Neural cell (in vitro differentiated cells): Measurements from ENCODE around the gene PTCSC3. TPM values are rescaled to one million over a fixed set of nuclear protein-coding genes. Genes with fewer than 3 reads are reported as not detected.

Source experiments
- H2AFZ ChIP-seq: fragments of 200-600, 300-800 bp; sonication (generic), shearing (Covaris generic); 2 replicates; pipeline ENCODE4 v1.6.0; 2014; ENCODE audit warnings: low read depth, mild to moderate bottlenecking, antibody characterized with exemption, low read length, moderate library complexity
- H3F3A ChIP-seq: fragments of 200-600 bp; shearing (Covaris generic); 2 replicates; pipeline ENCODE4 v1.6.1; 2016; ENCODE audit warnings: mild to moderate bottlenecking, moderate library complexity, mixed read lengths, antibody characterized with exemption, low read length; ENCODE audit not compliant: insufficient read depth, poor library complexity, severe bottlenecking
- H3K27ac ChIP-seq: fragments of 200-600, 300-800 bp; sonication (generic), shearing (Covaris generic); 2 replicates; pipeline ENCODE4 v1.5.1; 2014; ENCODE audit warnings: mild to moderate bottlenecking, low read length, moderate library complexity
- H3K27me3 ChIP-seq: fragments of 300-800, 200-600 bp; sonication (generic), shearing (Covaris generic); 2 replicates; pipeline ENCODE4 v1.6.0; 2014; ENCODE audit warnings: mild to moderate bottlenecking, low read depth, low read length, moderate library complexity; ENCODE audit not compliant: insufficient read depth
- H3K36me3 ChIP-seq: fragments of 300-800, 200-600 bp; sonication (generic), shearing (Covaris generic); 2 replicates; pipeline ENCODE4 v1.5.1; 2014; ENCODE audit warnings: mild to moderate bottlenecking, antibody characterized with exemption, low read length, moderate library complexity; ENCODE audit not compliant: insufficient read depth
- H3K4me2 ChIP-seq: fragments of 300-800, 200-600 bp; sonication (generic), shearing (Covaris generic); 2 replicates; pipeline ENCODE4 v1.6.0; 2014; ENCODE audit warnings: mild to moderate bottlenecking, low read length
- H3K4me3 ChIP-seq: fragments of 300-800, 200-600 bp; sonication (generic), shearing (Covaris generic); 2 replicates; pipeline ENCODE4 v1.5.1; 2014; ENCODE audit warnings: mild to moderate bottlenecking, low read length, moderate library complexity
- H3K79me2 ChIP-seq: fragments of 200-600 bp; shearing (Covaris generic); replicated peaks from 2 replicates; pipeline ENCODE4 v1.6.0; 2014; ENCODE audit warnings: mild to moderate bottlenecking, low read length, moderate library complexity; ENCODE audit not compliant: insufficient read depth
- H3K9ac ChIP-seq: fragments of 300-800, 200-600 bp; sonication (generic), shearing (Covaris generic); 2 replicates; pipeline ENCODE4 v1.6.1; 2016; ENCODE audit warnings: mild to moderate bottlenecking, low read length, mixed read lengths
- H3K9me2 ChIP-seq: fragments of 200-600 bp; shearing (Covaris generic); 2 replicates; pipeline ENCODE4 v1.6.1; 2016; ENCODE audit warnings: mild to moderate bottlenecking, low read length, mixed read lengths; ENCODE audit not compliant: insufficient read depth
- H3K9me3 ChIP-seq: fragments of 200-600, 300-800 bp; sonication (generic), shearing (Covaris generic); 2 replicates; pipeline ENCODE4 v1.6.1; 2016; ENCODE audit warnings: mild to moderate bottlenecking, mixed run types, low read length, moderate library complexity, mixed read lengths
- H4K20me1 ChIP-seq: fragments of 200-600 bp; shearing (Covaris generic); 2 replicates; pipeline ENCODE4 v1.6.1; 2016; ENCODE audit warnings: mild to moderate bottlenecking, mixed run types; ENCODE audit not compliant: insufficient read depth
- EP300 ChIP-seq: fragments of 450-650 bp; conservative IDR thresholded peaks from 2 replicates; pipeline ENCODE4 v1.6.1; 2014; ENCODE audit warnings: antibody characterized with exemption, mild to moderate bottlenecking, moderate library complexity; ENCODE audit not compliant: poor library complexity, severe bottlenecking
- EZH2 ChIP-seq: fragments of 200-600, 300-800 bp; shearing (Covaris generic), sonication (generic); IDR thresholded peaks from 2 replicates; pipeline ENCODE4 v1.6.1; 2014; ENCODE audit warnings: antibody characterized with exemption, low read length, borderline replicate concordance, mild to moderate bottlenecking; ENCODE audit not compliant: insufficient read depth, poor library complexity, severe bottlenecking
- MXI1 ChIP-seq: fragments of 450-650 bp; conservative IDR thresholded peaks from 2 replicates; pipeline ENCODE4 v1.6.1; 2014; ENCODE audit warnings: antibody characterized with exemption, mild to moderate bottlenecking; ENCODE audit not compliant: poor library complexity, severe bottlenecking
- POLR2AphosphoS5 ChIP-seq: IDR thresholded peaks from 2 replicates; pipeline ENCODE4 v1.6.1; 2012
- RAD21 ChIP-seq: fragments of 450-650 bp; conservative IDR thresholded peaks from 2 replicates; pipeline ENCODE4 v1.6.1; 2014; ENCODE audit warnings: antibody characterized with exemption, mild to moderate bottlenecking, moderate library complexity
- SMC3 ChIP-seq: fragments of 450-650 bp; conservative IDR thresholded peaks from 2 replicates; pipeline ENCODE4 v1.6.1; 2014; ENCODE audit warnings: antibody characterized with exemption, mild to moderate bottlenecking, moderate library complexity; ENCODE audit not compliant: poor library complexity
- TAF1 ChIP-seq: IDR thresholded peaks from 2 replicates; pipeline ENCODE4 v1.6.1; 2012; ENCODE audit warnings: low read depth
- polyA plus RNA-seq: library from polyadenylated mRNA; depleted of rRNA; stranded (reverse); fragments of >200 nt; gene quantifications from 2 replicates; pipeline ENCODE4 v1.2.3, GENCODE V29; 2014
- TF ChIP-seq, protein P1 (sequence below): IDR thresholded peaks from 2 replicates; pipeline ENCODE4 v1.6.1; 2012; ENCODE audit warnings: borderline replicate concordance
- TF ChIP-seq, protein P2 (sequence below): fragments of 450-650 bp; IDR thresholded peaks from 2 replicates; pipeline ENCODE4 v1.5.1; 2014; ENCODE audit warnings: antibody characterized with exemption, mild to moderate bottlenecking, moderate library complexity; ENCODE audit not compliant: poor library complexity, severe bottlenecking

The PTCSC3 gene
- polyA plus RNA-seq, 1 donor from 2014 or later = not detected

DNA sequence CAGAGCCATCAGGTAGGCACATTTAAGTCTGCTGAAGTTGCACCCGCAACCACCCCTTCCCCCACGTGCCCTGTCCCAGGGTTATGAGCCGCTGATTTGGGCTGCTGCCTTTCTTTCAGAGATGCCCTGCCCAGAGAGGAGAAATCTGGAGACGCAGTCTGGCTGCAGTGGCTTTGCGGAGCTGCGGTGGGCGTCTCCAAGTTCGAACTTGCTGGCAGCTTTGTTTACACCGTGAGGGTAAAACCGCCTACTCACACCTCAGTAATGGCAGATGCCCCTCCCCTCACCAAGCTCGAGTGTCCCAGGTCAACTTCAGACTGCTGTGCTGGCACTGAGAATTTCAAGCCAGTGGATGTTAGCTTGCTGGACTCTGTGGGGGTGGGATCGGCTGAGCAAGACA lies 14.7 kb downstream of the PTCSC3 start:
- Histone ChIP-seq H3K9ac (no peak overlapping the region), H3K4me3 (no peak overlapping the region), H3K9me2 (no peaks in the 10 kb centered on the region), H3K27ac (no peak overlapping the region), H3K27me3 (no peaks in the 10 kb centered on the region), H3K79me2 (no peaks in the 10 kb centered on the region), H2AFZ (no peak overlapping the region), H3F3A (no peaks in the 10 kb centered on the region), H3K36me3 (no peaks in the 10 kb centered on the region), H3K4me2 (no peak overlapping the region), H4K20me1 (no peaks in the 10 kb centered on the region), H3K9me3 (no peaks in the 10 kb centered on the region)
- TF ChIP-seq TAF1 (no peak), RAD21 (no peak), POLR2AphosphoS5 (no peak), EP300 (no peak), MXI1 (no peak), EZH2 (no peak), SMC3 (no peak)
- TF ChIP-seq, protein P1, sequence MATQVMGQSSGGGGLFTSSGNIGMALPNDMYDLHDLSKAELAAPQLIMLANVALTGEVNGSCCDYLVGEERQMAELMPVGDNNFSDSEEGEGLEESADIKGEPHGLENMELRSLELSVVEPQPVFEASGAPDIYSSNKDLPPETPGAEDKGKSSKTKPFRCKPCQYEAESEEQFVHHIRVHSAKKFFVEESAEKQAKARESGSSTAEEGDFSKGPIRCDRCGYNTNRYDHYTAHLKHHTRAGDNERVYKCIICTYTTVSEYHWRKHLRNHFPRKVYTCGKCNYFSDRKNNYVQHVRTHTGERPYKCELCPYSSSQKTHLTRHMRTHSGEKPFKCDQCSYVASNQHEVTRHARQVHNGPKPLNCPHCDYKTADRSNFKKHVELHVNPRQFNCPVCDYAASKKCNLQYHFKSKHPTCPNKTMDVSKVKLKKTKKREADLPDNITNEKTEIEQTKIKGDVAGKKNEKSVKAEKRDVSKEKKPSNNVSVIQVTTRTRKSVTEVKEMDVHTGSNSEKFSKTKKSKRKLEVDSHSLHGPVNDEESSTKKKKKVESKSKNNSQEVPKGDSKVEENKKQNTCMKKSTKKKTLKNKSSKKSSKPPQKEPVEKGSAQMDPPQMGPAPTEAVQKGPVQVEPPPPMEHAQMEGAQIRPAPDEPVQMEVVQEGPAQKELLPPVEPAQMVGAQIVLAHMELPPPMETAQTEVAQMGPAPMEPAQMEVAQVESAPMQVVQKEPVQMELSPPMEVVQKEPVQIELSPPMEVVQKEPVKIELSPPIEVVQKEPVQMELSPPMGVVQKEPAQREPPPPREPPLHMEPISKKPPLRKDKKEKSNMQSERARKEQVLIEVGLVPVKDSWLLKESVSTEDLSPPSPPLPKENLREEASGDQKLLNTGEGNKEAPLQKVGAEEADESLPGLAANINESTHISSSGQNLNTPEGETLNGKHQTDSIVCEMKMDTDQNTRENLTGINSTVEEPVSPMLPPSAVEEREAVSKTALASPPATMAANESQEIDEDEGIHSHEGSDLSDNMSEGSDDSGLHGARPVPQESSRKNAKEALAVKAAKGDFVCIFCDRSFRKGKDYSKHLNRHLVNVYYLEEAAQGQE = no peak
- TF ChIP-seq, protein P2, sequence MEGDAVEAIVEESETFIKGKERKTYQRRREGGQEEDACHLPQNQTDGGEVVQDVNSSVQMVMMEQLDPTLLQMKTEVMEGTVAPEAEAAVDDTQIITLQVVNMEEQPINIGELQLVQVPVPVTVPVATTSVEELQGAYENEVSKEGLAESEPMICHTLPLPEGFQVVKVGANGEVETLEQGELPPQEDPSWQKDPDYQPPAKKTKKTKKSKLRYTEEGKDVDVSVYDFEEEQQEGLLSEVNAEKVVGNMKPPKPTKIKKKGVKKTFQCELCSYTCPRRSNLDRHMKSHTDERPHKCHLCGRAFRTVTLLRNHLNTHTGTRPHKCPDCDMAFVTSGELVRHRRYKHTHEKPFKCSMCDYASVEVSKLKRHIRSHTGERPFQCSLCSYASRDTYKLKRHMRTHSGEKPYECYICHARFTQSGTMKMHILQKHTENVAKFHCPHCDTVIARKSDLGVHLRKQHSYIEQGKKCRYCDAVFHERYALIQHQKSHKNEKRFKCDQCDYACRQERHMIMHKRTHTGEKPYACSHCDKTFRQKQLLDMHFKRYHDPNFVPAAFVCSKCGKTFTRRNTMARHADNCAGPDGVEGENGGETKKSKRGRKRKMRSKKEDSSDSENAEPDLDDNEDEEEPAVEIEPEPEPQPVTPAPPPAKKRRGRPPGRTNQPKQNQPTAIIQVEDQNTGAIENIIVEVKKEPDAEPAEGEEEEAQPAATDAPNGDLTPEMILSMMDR = no peak

DNA sequence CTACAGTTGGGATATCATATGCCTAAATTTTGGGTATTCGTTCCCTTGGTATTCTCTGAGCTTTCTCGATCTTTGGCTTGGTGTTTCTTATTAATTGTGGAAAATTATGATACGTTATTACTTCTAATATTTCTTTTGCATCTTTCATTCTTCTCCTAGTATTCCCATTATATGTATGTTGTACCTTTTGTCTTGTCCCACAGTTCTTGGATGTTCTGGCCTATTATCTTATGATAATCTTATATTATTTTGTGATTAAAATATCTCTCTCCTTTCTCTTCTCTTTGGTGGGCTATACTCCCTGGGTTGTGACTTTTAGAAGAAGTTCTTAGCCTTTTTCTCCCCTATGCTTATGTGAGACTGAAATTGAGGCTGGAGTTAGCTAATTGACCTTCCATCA lies 25.2 kb downstream of the PTCSC3 start:
- no peaks in the 10 kb centered on the region for H3F3A ChIP-seq
- no peaks in the 10 kb centered on the region for H3K27me3 ChIP-seq
- no peak overlapping the region for H3K9ac ChIP-seq
- TF ChIP-seq, protein P1 = no peak
- TF ChIP-seq RAD21 (no peak), TAF1 (no peak), POLR2AphosphoS5 (no peak), MXI1 (no peak), EZH2 (no peak), EP300 (no peak), SMC3 (no peak)
- TF ChIP-seq, protein P2 = no peak
- H3K27ac ChIP-seq = no peak overlapping the region
- H3K36me3 ChIP-seq = no peaks in the 10 kb centered on the region
- H3K4me2 ChIP-seq = no peak overlapping the region
- no peak overlapping the region for H2AFZ ChIP-seq
- no peak overlapping the region for H3K4me3 ChIP-seq
- no peaks in the 10 kb centered on the region for H4K20me1 ChIP-seq
- no peaks in the 10 kb centered on the region for H3K9me2 ChIP-seq
- H3K9me3 ChIP-seq = no peaks in the 10 kb centered on the region
- H3K79me2 ChIP-seq = no peaks in the 10 kb centered on the region
